ENCODE results near the gene BCL2L2. TPM values are rescaled to one million over a fixed set of nuclear protein-coding genes. Genes with fewer than 3 reads are reported as not detected.
A peak's percentile ranks its signal among the peaks of the same experiment; 100 is the strongest.

Gene BCL2L2
- total RNA-seq, 1 donor from 2014 or later = 49.2 TPM

DNA sequence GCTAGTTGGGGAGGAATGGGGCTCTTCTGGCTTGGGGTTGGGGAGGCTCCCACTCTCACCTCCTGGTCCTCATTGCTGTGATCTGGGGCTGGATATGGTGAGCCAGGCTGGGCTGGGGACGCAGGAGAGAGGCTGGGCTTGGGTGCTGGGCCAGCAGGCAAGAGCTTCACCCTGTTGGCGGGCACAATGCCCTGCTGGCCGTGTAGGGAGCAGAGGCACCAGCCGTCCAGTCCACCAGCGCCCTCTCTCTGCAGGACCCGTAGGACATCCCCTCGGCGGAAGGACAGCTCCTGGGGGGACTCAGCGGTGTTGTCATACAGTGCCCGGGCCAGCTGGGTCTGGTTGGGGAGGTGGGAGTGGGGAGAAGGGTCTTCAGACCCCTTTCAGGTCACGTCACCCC, 53.9 kb downstream of the BCL2L2 start:
- TF ChIP-seq, protein P1, sequence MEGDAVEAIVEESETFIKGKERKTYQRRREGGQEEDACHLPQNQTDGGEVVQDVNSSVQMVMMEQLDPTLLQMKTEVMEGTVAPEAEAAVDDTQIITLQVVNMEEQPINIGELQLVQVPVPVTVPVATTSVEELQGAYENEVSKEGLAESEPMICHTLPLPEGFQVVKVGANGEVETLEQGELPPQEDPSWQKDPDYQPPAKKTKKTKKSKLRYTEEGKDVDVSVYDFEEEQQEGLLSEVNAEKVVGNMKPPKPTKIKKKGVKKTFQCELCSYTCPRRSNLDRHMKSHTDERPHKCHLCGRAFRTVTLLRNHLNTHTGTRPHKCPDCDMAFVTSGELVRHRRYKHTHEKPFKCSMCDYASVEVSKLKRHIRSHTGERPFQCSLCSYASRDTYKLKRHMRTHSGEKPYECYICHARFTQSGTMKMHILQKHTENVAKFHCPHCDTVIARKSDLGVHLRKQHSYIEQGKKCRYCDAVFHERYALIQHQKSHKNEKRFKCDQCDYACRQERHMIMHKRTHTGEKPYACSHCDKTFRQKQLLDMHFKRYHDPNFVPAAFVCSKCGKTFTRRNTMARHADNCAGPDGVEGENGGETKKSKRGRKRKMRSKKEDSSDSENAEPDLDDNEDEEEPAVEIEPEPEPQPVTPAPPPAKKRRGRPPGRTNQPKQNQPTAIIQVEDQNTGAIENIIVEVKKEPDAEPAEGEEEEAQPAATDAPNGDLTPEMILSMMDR (IDR thresholded peaks at IDR 0.05) = no peak
- H3K36me3 ChIP-seq = peaks cover 12 to 17% of the 10 kb centered on the region in 2 donors
- intact Hi-C loops (cut with DNase I) = loop anchor here (10.0 kb wide), 2 partner anchors 194 to 1074 kb away; partner anchors contain the start of genes THTPA and ZFHX2
- H3K4me1 ChIP-seq = peaks cover 5 to 14% of the 10 kb centered on the region in 2 donors
- no peaks in the 10 kb centered on the region for H3K27me3 ChIP-seq
- DNase-seq (ENCODE audit: low spot score in 2 of 2) = peak in 1 of 2 donors; percentile 66
- no peak overlapping the region for H3K4me3 ChIP-seq
- no peaks in the 10 kb centered on the region for H3K9me3 ChIP-seq
- peak overlapping the region in 1 of 2 donors; percentile 4 for H3K27ac ChIP-seq

DNA sequence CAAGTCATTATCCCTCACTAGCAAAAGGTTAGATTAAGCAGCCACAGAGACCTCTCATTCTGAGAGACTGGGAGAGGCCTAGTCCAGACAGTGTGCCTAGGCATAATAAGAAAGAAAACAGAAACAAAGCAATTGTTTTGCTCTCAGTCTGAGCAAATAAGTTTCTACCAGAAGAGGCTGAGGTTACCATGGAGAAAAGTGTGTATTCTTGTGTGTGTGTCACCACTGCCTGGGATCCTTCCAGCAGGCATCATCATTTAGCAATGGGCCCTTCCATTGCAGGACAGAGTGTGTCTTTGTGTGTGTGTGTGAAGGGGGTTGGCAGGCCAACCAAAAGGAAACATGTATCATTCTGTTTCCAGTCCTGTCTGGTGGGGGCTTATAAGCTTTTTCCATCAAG, 54.7 kb downstream of the BCL2L2 start:
- Histone ChIP-seq H3K4me1 (peaks cover 5 to 14% of the 10 kb centered on the region in 2 donors), H3K36me3 (peaks cover 12 to 17% of the 10 kb centered on the region in 2 donors), H3K4me3 (no peak overlapping the region), H3K9me3 (no peaks in the 10 kb centered on the region), H3K27me3 (no peaks in the 10 kb centered on the region), H3K27ac (peak overlapping the region in 1 of 2 donors; percentile 5)
- intact Hi-C loops (cut with DNase I) = loop anchor here (10.0 kb wide), 2 partner anchors 193 to 1073 kb away; partner anchors contain the start of genes THTPA and ZFHX2
- peak in 1 of 2 donors; percentile 72 for DNase-seq (ENCODE audit: low spot score in 2 of 2)
- TF ChIP-seq, protein P1 (IDR thresholded peaks at IDR 0.05) = no peak

Other genes starting within 250 kb of the BCL2L2 start
- 5.9 TPM for gene CDH24, start 249.3 kb upstream of the BCL2L2 start, total RNA-seq
- gene ACIN1, start 211.7 kb upstream of the BCL2L2 start, total RNA-seq = 58.9 TPM
- gene C14orf119, start 211.3 kb upstream of the BCL2L2 start, total RNA-seq = 2.2 TPM
- not detected for gene CIROP, start 201.8 kb upstream of the BCL2L2 start, total RNA-seq
- not detected for gene CEBPE, start 187.6 kb upstream of the BCL2L2 start, total RNA-seq
- 59.9 TPM for gene SLC7A8, start 123.2 kb upstream of the BCL2L2 start, total RNA-seq
- not detected for gene RNF212B, start 68.9 kb upstream of the BCL2L2 start, total RNA-seq
- 7.3 TPM for gene HOMEZ, start 20.7 kb upstream of the BCL2L2 start, total RNA-seq
- gene PPP1R3E, start 4.0 kb upstream of the BCL2L2 start, total RNA-seq = 8.9 TPM
- gene PABPN1, start 14.6 kb downstream of the BCL2L2 start, total RNA-seq = 90.6 TPM
- 89.7 TPM for gene SLC22A17, start 46.1 kb downstream of the BCL2L2 start, total RNA-seq
- gene EFS, start 58.3 kb downstream of the BCL2L2 start, total RNA-seq = 38.1 TPM
- not detected for gene IL25, start 66.0 kb downstream of the BCL2L2 start, total RNA-seq
- 2.9 TPM for gene CMTM5, start 70.2 kb downstream of the BCL2L2 start, total RNA-seq
- not detected for gene MYH6, start 101.4 kb downstream of the BCL2L2 start, total RNA-seq
- not detected for gene MYH7, start 128.8 kb downstream of the BCL2L2 start, total RNA-seq
- gene NGDN, start 162.9 kb downstream of the BCL2L2 start, total RNA-seq = 7.8 TPM
- 1.3 TPM for gene ZFHX2, start 244.9 kb downstream of the BCL2L2 start, total RNA-seq
- 115 TPM for gene THTPA, start 249.4 kb downstream of the BCL2L2 start, total RNA-seq